ENCODE results near the gene SYAP1. TPM values are rescaled to one million over a fixed set of nuclear protein-coding genes. Genes with fewer than 3 reads are reported as not detected.
"Not testable (repeated sequence)": the region's sequence is repeated elsewhere in the genome, so short reads cannot be mapped to it uniquely, and the experiment has no call there.

SYAP1 gene
- total and polyA plus RNA-seq, 7 experiments from 2014 or later: 13.6 to 36.9 (median 15.6) TPM

GRCh38 chrX:16748425-16748824, 29.0 kb downstream of the SYAP1 start:
- Histone ChIP-seq H3K36me3 (ENCODE audit: control insufficient read depth in 2 of 3, insufficient read depth in 3 of 3, low read length in 3 of 3) (peaks cover 0 to 56% (median 0%) of the 10 kb centered on the region in 3 experiments), H3K4me1 (ENCODE audit: control insufficient read depth in 2 of 2, insufficient read depth in 2 of 2, low read length in 2 of 2) (no peaks in the 10 kb centered on the region), H3K27me3 (ENCODE audit: control insufficient read depth in 2 of 2, insufficient read depth in 2 of 2, low read length in 2 of 2) (no peaks in the 10 kb centered on the region), H3K27ac (ENCODE audit: low read depth, low read length) (no peak overlapping the region), H3K9me3 (ENCODE audit: control insufficient read depth in 2 of 3, low read length in 3 of 3) (no peaks in the 10 kb centered on the region), H3K4me3 (ENCODE audit: low read length) (no peak overlapping the region)
- ChIA-PET CTCF (no interaction called here), POLR2A (no interaction called here)
- Mint-ChIP-seq H3K4me3 (no peak overlapping the region), H3K27me3 (no peaks in the 10 kb centered on the region), H3K27ac (no peak overlapping the region), H3K9me3 (no peaks in the 10 kb centered on the region), H3K4me1 (peaks cover 0 to 2% (median 0%) of the 10 kb centered on the region in 7 donors), H3K36me3 (peaks cover 3 to 53% (median 17%) of the 10 kb centered on the region in 5 donors)
- intact Hi-C loops (cut with micrococcal nuclease): no loop called here
- ATAC-seq (no peak), DNase-seq (no peak)

DNA sequence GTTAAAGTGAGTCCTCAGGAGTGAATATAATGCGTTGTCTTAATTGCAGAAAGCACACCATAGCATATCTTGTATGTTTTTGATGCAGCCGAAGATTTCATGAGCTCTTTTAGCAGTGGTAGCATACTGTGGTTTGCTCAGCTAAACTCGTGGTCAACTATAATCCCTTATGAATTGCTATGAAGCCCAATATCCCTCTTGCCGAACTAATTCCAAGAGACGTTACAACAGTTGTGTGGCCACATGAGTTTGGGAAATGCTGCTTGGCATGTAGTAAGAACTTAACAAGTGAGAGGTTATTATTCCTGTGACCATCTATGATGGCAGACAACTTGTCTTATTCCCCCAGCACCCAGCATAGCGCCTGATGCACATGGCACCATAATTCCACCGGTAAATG, 30.7 kb downstream of the SYAP1 start:
- DNase-seq (no peak), ATAC-seq (no peak)
- Mint-ChIP-seq H3K27me3 (no peaks in the 10 kb centered on the region), H3K4me3 (no peak overlapping the region), H3K4me1 (peaks cover 0 to 2% (median 0%) of the 10 kb centered on the region in 7 donors), H3K36me3 (peaks cover 0 to 56% (median 17%) of the 10 kb centered on the region in 5 donors), H3K27ac (peak overlapping the region in 1 of 9 donors; percentile 32), H3K9me3 (no peaks in the 10 kb centered on the region)
- no peaks in the 10 kb centered on the region for H3K9me3 ChIP-seq (ENCODE audit: control insufficient read depth in 2 of 3, low read length in 3 of 3)
- intact Hi-C loops (cut with micrococcal nuclease): no loop called here
- H3K4me1 ChIP-seq (ENCODE audit: control insufficient read depth in 2 of 2, insufficient read depth in 2 of 2, low read length in 2 of 2): no peaks in the 10 kb centered on the region
- H3K36me3 ChIP-seq (ENCODE audit: control insufficient read depth in 2 of 3, insufficient read depth in 3 of 3, low read length in 3 of 3): peaks cover 0 to 54% (median 0%) of the 10 kb centered on the region in 3 experiments
- no peak overlapping the region for H3K4me3 ChIP-seq (ENCODE audit: low read length)
- ChIA-PET CTCF (no interaction called here), POLR2A (no interaction called here)
- H3K27ac ChIP-seq (ENCODE audit: low read depth, low read length): no peak overlapping the region
- no peaks in the 10 kb centered on the region for H3K27me3 ChIP-seq (ENCODE audit: control insufficient read depth in 2 of 2, insufficient read depth in 2 of 2, low read length in 2 of 2)

- intact Hi-C loops (cut with micrococcal nuclease): no loop called here
- ChIA-PET CTCF (no interaction called here), POLR2A (no interaction called here)
- no peaks in the 10 kb centered on the region for H3K9me3 Mint-ChIP-seq
- ATAC-seq: no peak
- Histone ChIP-seq H3K27ac (ENCODE audit: low read depth, low read length) (no peak overlapping the region), H3K4me1 (ENCODE audit: control insufficient read depth in 2 of 2, insufficient read depth in 2 of 2, low read length in 2 of 2) (no peaks in the 10 kb centered on the region), H3K36me3 (ENCODE audit: control insufficient read depth in 2 of 3, insufficient read depth in 3 of 3, low read length in 3 of 3) (peaks cover 0 to 55% (median 0%) of the 10 kb centered on the region in 3 experiments), H3K27me3 (ENCODE audit: control insufficient read depth in 2 of 2, insufficient read depth in 2 of 2, low read length in 2 of 2) (no peaks in the 10 kb centered on the region), H3K4me3 (ENCODE audit: low read length) (no peak overlapping the region), H3K9me3 (ENCODE audit: control insufficient read depth in 2 of 3, low read length in 3 of 3) (no peaks in the 10 kb centered on the region)
- no peaks in the 10 kb centered on the region for H3K27me3 Mint-ChIP-seq
- peaks cover 0 to 2% (median 0%) of the 10 kb centered on the region in 7 donors for H3K4me1 Mint-ChIP-seq
- peak overlapping the region in 2 of 9 donors; percentile 39 to 82 for H3K27ac Mint-ChIP-seq
- no peak for DNase-seq
- no peak overlapping the region for H3K4me3 Mint-ChIP-seq
- peaks cover 4 to 53% (median 23%) of the 10 kb centered on the region in 5 donors for H3K36me3 Mint-ChIP-seq
These were observed 34.6 kb downstream of the SYAP1 start for GRCh38 chrX:16754019-16754418.

DNA sequence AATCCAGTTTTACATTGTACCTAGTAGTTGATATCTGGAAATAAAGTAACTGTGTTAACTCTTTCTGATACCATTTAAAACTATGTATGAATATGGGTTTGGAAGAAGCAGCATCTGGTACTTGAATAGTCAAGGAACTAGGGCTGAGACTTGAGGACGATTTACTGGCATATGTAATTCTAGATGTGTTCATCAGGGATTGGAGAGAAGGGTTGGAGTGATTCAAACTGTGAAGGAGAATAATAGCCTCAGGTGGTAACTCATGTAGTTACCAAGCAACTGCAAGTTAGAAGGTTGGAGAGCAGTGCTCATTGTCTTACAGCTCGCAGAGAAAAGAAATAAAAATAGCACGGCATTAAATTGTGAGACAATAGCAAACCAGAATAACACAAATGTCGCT, 37.3 kb downstream of the SYAP1 start:
- no peaks in the 10 kb centered on the region for H3K27me3 ChIP-seq (ENCODE audit: control insufficient read depth in 2 of 2, insufficient read depth in 2 of 2, low read length in 2 of 2)
- H3K36me3 ChIP-seq (ENCODE audit: control insufficient read depth in 2 of 3, insufficient read depth in 3 of 3, low read length in 3 of 3): peaks cover 0 to 49% (median 0%) of the 10 kb centered on the region in 3 experiments
- Mint-ChIP-seq H3K9me3 (no peaks in the 10 kb centered on the region), H3K4me3 (no peak overlapping the region), H3K27ac (no peak overlapping the region), H3K27me3 (no peaks in the 10 kb centered on the region), H3K36me3 (peaks cover 4 to 55% (median 18%) of the 10 kb centered on the region in 5 donors), H3K4me1 (peaks cover 0 to 2% (median 0%) of the 10 kb centered on the region in 7 donors)
- ChIA-PET POLR2A (no interaction called here), CTCF (no interaction called here)
- no peak for ATAC-seq
- no peak overlapping the region for H3K27ac ChIP-seq (ENCODE audit: low read depth, low read length)
- H3K4me1 ChIP-seq (ENCODE audit: control insufficient read depth in 2 of 2, insufficient read depth in 2 of 2, low read length in 2 of 2): no peaks in the 10 kb centered on the region
- no peaks in the 10 kb centered on the region for H3K9me3 ChIP-seq (ENCODE audit: control insufficient read depth in 2 of 3, low read length in 3 of 3)
- DNase-seq: no peak
- intact Hi-C loops (cut with micrococcal nuclease): no loop called here
- H3K4me3 ChIP-seq (ENCODE audit: low read length): no peak overlapping the region

DNA sequence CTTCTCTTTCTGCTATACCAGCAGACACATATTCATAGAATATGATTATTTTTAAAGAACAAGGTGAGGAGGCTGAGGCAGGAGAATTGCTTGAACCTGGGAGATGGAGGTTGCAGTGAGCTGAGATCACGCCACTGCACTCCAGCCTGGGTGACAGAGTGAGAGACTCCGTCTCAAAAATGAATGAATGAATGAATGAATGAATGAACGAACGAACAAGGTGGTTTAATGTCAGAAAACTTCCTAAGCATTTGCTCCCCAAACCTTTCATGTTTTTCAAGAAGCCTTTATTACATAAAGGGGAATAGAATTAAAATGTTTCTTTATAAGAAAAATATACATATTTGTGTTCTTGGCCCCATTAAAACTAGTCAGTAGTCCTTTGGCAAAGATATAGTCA, 42.1 kb downstream of the SYAP1 start:
- H3K9me3 ChIP-seq (ENCODE audit: control insufficient read depth in 2 of 3, low read length in 3 of 3); H3K4me1 ChIP-seq (ENCODE audit: control insufficient read depth in 2 of 2, insufficient read depth in 2 of 2, low read length in 2 of 2); H3K4me3 ChIP-seq (ENCODE audit: low read length); POLR2A ChIA-PET; H3K27me3 Mint-ChIP-seq; H3K4me3 Mint-ChIP-seq; DNase-seq; H3K4me1 Mint-ChIP-seq; ATAC-seq; CTCF ChIA-PET; H3K27ac Mint-ChIP-seq; H3K27ac ChIP-seq (ENCODE audit: low read depth, low read length); H3K27me3 ChIP-seq (ENCODE audit: control insufficient read depth in 2 of 2, insufficient read depth in 2 of 2, low read length in 2 of 2); intact Hi-C loops (cut with micrococcal nuclease); H3K9me3 Mint-ChIP-seq: not testable (repeated sequence)
- H3K36me3 ChIP-seq (ENCODE audit: control insufficient read depth in 2 of 3, insufficient read depth in 3 of 3, low read length in 3 of 3): peaks cover 0 to 22% (median 0%) of the 10 kb centered on the region in 3 experiments
- peaks cover 0 to 23% (median 6%) of the 10 kb centered on the region in 5 donors for H3K36me3 Mint-ChIP-seq

GRCh38 chrX:16762579-16762978, 43.2 kb downstream of the SYAP1 start:
- H3K27ac ChIP-seq (ENCODE audit: low read depth, low read length): no peak overlapping the region
- no peak for DNase-seq
- no peaks in the 10 kb centered on the region for H3K4me1 Mint-ChIP-seq
- peaks cover 0 to 15% (median 0%) of the 10 kb centered on the region in 5 donors for H3K36me3 Mint-ChIP-seq
- ChIA-PET POLR2A (no interaction called here), CTCF (no interaction called here)
- H3K27ac Mint-ChIP-seq: peak overlapping the region in 1 of 9 donors; percentile 24
- no peaks in the 10 kb centered on the region for H3K9me3 Mint-ChIP-seq
- no peaks in the 10 kb centered on the region for H3K27me3 Mint-ChIP-seq
- H3K27me3 ChIP-seq (ENCODE audit: control insufficient read depth in 2 of 2, insufficient read depth in 2 of 2, low read length in 2 of 2): no peaks in the 10 kb centered on the region
- no peaks in the 10 kb centered on the region for H3K4me1 ChIP-seq (ENCODE audit: control insufficient read depth in 2 of 2, insufficient read depth in 2 of 2, low read length in 2 of 2)
- H3K4me3 ChIP-seq (ENCODE audit: low read length): no peak overlapping the region
- no peak for ATAC-seq
- intact Hi-C loops (cut with micrococcal nuclease): no loop called here
- no peak overlapping the region for H3K4me3 Mint-ChIP-seq
- H3K36me3 ChIP-seq (ENCODE audit: control insufficient read depth in 2 of 3, insufficient read depth in 3 of 3, low read length in 3 of 3): peaks cover 0 to 14% (median 0%) of the 10 kb centered on the region in 3 experiments
- no peaks in the 10 kb centered on the region for H3K9me3 ChIP-seq (ENCODE audit: control insufficient read depth in 2 of 3, low read length in 3 of 3)

GRCh38 chrX:16765594-16765993, 46.2 kb downstream of the SYAP1 start:
- ATAC-seq (no peak), DNase-seq (no peak)
- Histone ChIP-seq H3K9me3 (ENCODE audit: control insufficient read depth in 2 of 3, low read length in 3 of 3) (no peaks in the 10 kb centered on the region), H3K27me3 (ENCODE audit: control insufficient read depth in 2 of 2, insufficient read depth in 2 of 2, low read length in 2 of 2) (no peaks in the 10 kb centered on the region), H3K27ac (ENCODE audit: low read depth, low read length) (no peak overlapping the region), H3K4me1 (ENCODE audit: control insufficient read depth in 2 of 2, insufficient read depth in 2 of 2, low read length in 2 of 2) (no peaks in the 10 kb centered on the region), H3K4me3 (ENCODE audit: low read length) (no peak overlapping the region), H3K36me3 (ENCODE audit: control insufficient read depth in 2 of 3, insufficient read depth in 3 of 3, low read length in 3 of 3) (no peaks in the 10 kb centered on the region)
- Mint-ChIP-seq H3K27ac (no peak overlapping the region), H3K4me3 (no peak overlapping the region), H3K27me3 (peaks cover 0 to 3% (median 0%) of the 10 kb centered on the region in 5 donors), H3K9me3 (no peaks in the 10 kb centered on the region), H3K4me1 (no peaks in the 10 kb centered on the region), H3K36me3 (peaks cover 0 to 4% (median 0%) of the 10 kb centered on the region in 5 donors)
- intact Hi-C loops (cut with micrococcal nuclease): no loop called here
- CTCF ChIA-PET: no interaction called here
- POLR2A ChIA-PET: no interaction called here
